Spleen (tissue), 7 donors: ENCODE measurements around the gene PRKCZ.

Experiments
- POLR2A ChIP-seq, 3 donors: fragments of 450-650 bp; IDR thresholded peaks; one replicate each; pipeline ENCODE4 v1.5.1; 2017; ENCODE audit warnings: antibody characterized with exemption in 3 of 3, mild to moderate bottlenecking in 1 of 3
- POLR2AphosphoS5 ChIP-seq, 3 donors: sonication (generic); formaldehyde crosslinking; IDR thresholded peaks; one replicate each; pipeline ENCODE4 v1.5.1; 2017; ENCODE audit warnings: antibody characterized with exemption in 3 of 3
- TF ChIP-seq, protein P1 (sequence below), 11 experiments: fragments of 200-600 bp in 7 of 11; fragments of 450-650 bp in 4 of 11; sonication (generic) in 4 of 11; IDR thresholded peaks in 8 of 11; conservative IDR thresholded peaks in 3 of 11; 1 replicate in 7 of 11; 2 replicates in 4 of 11; pipeline versions ENCODE4 v1.4.0 to v1.8.0; 2016 to 2021; ENCODE audit warnings: antibody characterized with exemption in 11 of 11, inconsistent platforms in 4 of 11, mild to moderate bottlenecking in 1 of 11
- donor health status: DM: no; HTN: no; CAD: no; lungs with moderate emphysema.
- donor health status: DM: no; HTN: no; CAD: no.
- donor health status: DM: no; HTN: no; CAD: no.

DNA sequence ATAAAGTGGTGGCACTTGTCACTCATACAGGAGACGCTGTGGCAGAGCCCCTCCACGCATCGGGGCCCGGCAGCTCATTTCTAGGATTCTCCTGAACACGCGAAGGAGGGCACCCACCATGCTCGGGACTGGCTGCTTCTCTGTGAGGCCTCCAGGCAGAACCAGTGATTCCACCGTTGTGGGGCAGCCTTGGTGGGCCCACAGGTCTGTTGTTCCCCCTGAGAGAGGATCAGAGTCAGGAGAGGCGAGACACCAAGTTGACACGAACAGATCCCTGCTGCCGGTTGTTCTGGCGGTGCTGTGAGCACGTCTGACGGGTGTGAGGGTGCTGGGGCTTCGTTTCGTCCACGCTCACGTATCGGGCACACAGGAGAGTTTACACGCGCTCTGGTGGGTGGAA is 26.6 kb downstream of the PRKCZ start:
- TF ChIP-seq, protein P1, sequence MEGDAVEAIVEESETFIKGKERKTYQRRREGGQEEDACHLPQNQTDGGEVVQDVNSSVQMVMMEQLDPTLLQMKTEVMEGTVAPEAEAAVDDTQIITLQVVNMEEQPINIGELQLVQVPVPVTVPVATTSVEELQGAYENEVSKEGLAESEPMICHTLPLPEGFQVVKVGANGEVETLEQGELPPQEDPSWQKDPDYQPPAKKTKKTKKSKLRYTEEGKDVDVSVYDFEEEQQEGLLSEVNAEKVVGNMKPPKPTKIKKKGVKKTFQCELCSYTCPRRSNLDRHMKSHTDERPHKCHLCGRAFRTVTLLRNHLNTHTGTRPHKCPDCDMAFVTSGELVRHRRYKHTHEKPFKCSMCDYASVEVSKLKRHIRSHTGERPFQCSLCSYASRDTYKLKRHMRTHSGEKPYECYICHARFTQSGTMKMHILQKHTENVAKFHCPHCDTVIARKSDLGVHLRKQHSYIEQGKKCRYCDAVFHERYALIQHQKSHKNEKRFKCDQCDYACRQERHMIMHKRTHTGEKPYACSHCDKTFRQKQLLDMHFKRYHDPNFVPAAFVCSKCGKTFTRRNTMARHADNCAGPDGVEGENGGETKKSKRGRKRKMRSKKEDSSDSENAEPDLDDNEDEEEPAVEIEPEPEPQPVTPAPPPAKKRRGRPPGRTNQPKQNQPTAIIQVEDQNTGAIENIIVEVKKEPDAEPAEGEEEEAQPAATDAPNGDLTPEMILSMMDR (IDR thresholded peaks at IDR 0.05 in 8 of 11, conservative IDR thresholded peaks at IDR 0.05 in 3 of 11): no peak
- no peak for TF ChIP-seq POLR2AphosphoS5 (IDR thresholded peaks at IDR 0.05)
- no peak for TF ChIP-seq POLR2A (IDR thresholded peaks at IDR 0.05)
